Measurements from ENCODE around the gene CEP152. TPM values are rescaled to one million over a fixed set of nuclear protein-coding genes. Genes with fewer than 3 reads are reported as not detected.
A peak's percentile ranks its signal among the peaks of the same experiment; 100 is the strongest.

The CEP152 gene
- total and polyA plus RNA-seq, 9 of the 15 experiments (the other 6 are each of a cell fraction or from before 2014, with no cell fraction given), result 9.9 to 43.0 (median 23.6) TPM

GRCh38 chr15:48688493-48688892, 122.4 kb downstream of the CEP152 start:
- intact Hi-C loops (cut with micrococcal nuclease), result no loop called here
- no peak overlapping the region for H2AFZ ChIP-seq (ENCODE audit: low read depth, low read length)
- no peak overlapping the region for H3K27ac ChIP-seq (ENCODE audit: extremely low read depth, low read depth, low read length)
- H3K9me3 ChIP-seq (replicated peaks; ENCODE audit: control insufficient read depth, insufficient read depth, low read depth, low read length), result no peaks in the 10 kb centered on the region
- no peak overlapping the region for H3K4me3 ChIP-seq
- no peak overlapping the region for H3K4me2 ChIP-seq (ENCODE audit: insufficient read depth, low read length)
- TF ChIP-seq MAFG (tag; conservative IDR thresholded peaks at IDR 0.05) (peak; percentile 59), MAFF (IDR thresholded peaks at IDR 0.05; ENCODE audit: low read length) (peak; percentile 63; the same call in 1 of the 2 replicates), KLF16 (IDR thresholded peaks at IDR 0.05) (no peak), ZNF316 (IDR thresholded peaks at IDR 0.05) (peak; percentile 86), C11orf30 (IDR thresholded peaks at IDR 0.05; ENCODE audit: low read depth) (peak; percentile 73), MAFK (IDR thresholded peaks at IDR 0.05; ENCODE audit: low read length) (peak; percentile 50; the same call in 1 of the 2 replicates)
- H3K27me3 ChIP-seq (ENCODE audit: control insufficient read depth in 2 of 2, insufficient read depth in 2 of 2, low read length in 2 of 2), result no peaks in the 10 kb centered on the region
- ATAC-seq, result no peak
- H3K9ac ChIP-seq (ENCODE audit: insufficient read depth in 1 of 2, low read depth in 2 of 2, low read length in 2 of 2), result no peak overlapping the region
- no peaks in the 10 kb centered on the region for H3K9me1 ChIP-seq (ENCODE audit: control insufficient read depth, insufficient read depth, low read length)
- H3K4me1 ChIP-seq (replicated peaks in 1 of 2; ENCODE audit: control insufficient read depth in 2 of 2, insufficient read depth in 2 of 2, low read length in 2 of 2), result no peaks in the 10 kb centered on the region; a peak in 1 of 5 replicates
- 12% methylated on average over 2 of the region's 2 CpGs for WGBS (ENCODE audit: insufficient coverage, low coverage, missing lambda C conversion rate)
- ChIA-PET POLR2A (no interaction called here), CTCF (ENCODE audit: low intra/inter-chr PET ratio) (no interaction called here)
- no peak for FAIRE-seq
- H4K20me1 ChIP-seq (replicated peaks; ENCODE audit: control insufficient read depth, insufficient read depth, low read length), result no peaks in the 10 kb centered on the region
- no peaks in the 10 kb centered on the region for H3K36me3 ChIP-seq (ENCODE audit: control insufficient read depth, insufficient read depth, low read length)
- H3K79me2 ChIP-seq (ENCODE audit: control insufficient read depth, insufficient read depth, low read length), result no peaks in the 10 kb centered on the region
- no peak for DNase-seq (ENCODE audit: extremely low read depth in 1 of 4, low spot score in 3 of 4)
- in situ Hi-C loops (cut with MboI), result no loop called here
- BruUV-seq (replicated peaks), result no TSS peak

Other genes starting within 250 kb of the CEP152 start
- gene FBN1, start 165.4 kb downstream of the CEP152 start, total RNA-seq (2014; rRNA removed), result 0.41 TPM in 2 replicates
- 0.89 and 1.2 TPM in 2 replicates for gene FBN1, start 165.4 kb downstream of the CEP152 start, total RNA-seq (2014; rRNA removed; fragmentation: Illumina TruSeq; extraction: Trizol)
- 0.83 and 1.1 TPM in 2 replicates for gene FBN1, start 165.4 kb downstream of the CEP152 start, total RNA-seq (2015; rRNA removed; fragmentation: Illumina TruSeq; extraction: Trizol)
- gene FBN1, start 165.4 kb downstream of the CEP152 start, total RNA-seq (2021), result 0.86 and 1.0 TPM in 2 replicates
- 0.31 and 0.77 TPM in 2 replicates for gene FBN1, start 165.4 kb downstream of the CEP152 start, polyA plus RNA-seq (2011; rRNA removed)
- 0.48 and 0.76 TPM in 2 replicates for gene FBN1, start 165.4 kb downstream of the CEP152 start, polyA plus RNA-seq (2014; fragmentation: Illumina TruSeq; extraction: Trizol)
- gene FBN1, start 165.4 kb downstream of the CEP152 start, polyA plus RNA-seq (2014; fragmentation: Nextera tagmentation; extraction: Ambion mirVana), result under 1 TPM; 0.15 to 0.32 TPM
- gene FBN1, start 165.4 kb downstream of the CEP152 start, polyA plus RNA-seq (2014; rRNA removed), result 0.60 and 1.0 TPM in 2 replicates
- 167 and 170 TPM in 2 replicates for gene EID1, start 67.1 kb upstream of the CEP152 start, total RNA-seq (2014; rRNA removed)
- gene EID1, start 67.1 kb upstream of the CEP152 start, total RNA-seq (2014; rRNA removed; fragmentation: Illumina TruSeq; extraction: Trizol), result 136 and 159 TPM in 2 replicates
- 197 and 201 TPM in 2 replicates for gene EID1, start 67.1 kb upstream of the CEP152 start, total RNA-seq (2015; rRNA removed; fragmentation: Illumina TruSeq; extraction: Trizol)
- gene EID1, start 67.1 kb upstream of the CEP152 start, total RNA-seq (2021), result 124 and 143 TPM in 2 replicates
- gene EID1, start 67.1 kb upstream of the CEP152 start, polyA plus RNA-seq (2011; rRNA removed), result 118 and 154 TPM in 2 replicates
- gene EID1, start 67.1 kb upstream of the CEP152 start, polyA plus RNA-seq (2014; fragmentation: Illumina TruSeq; extraction: Trizol), result 134 and 176 TPM in 2 replicates
- 10 to 100 TPM; 46.5 to 51.2 TPM for gene EID1, start 67.1 kb upstream of the CEP152 start, polyA plus RNA-seq (2014; fragmentation: Nextera tagmentation; extraction: Ambion mirVana)
- gene EID1, start 67.1 kb upstream of the CEP152 start, polyA plus RNA-seq (2014; rRNA removed), result 177 and 211 TPM in 2 replicates
- 0.24 and 0.73 TPM in 2 replicates for gene SHC4, start 152.8 kb upstream of the CEP152 start, total RNA-seq (2014; rRNA removed)
- gene SHC4, start 152.8 kb upstream of the CEP152 start, total RNA-seq (2014; rRNA removed; fragmentation: Illumina TruSeq; extraction: Trizol), result 0.55 and 0.89 TPM in 2 replicates
- 0.45 and 0.69 TPM in 2 replicates for gene SHC4, start 152.8 kb upstream of the CEP152 start, total RNA-seq (2015; rRNA removed; fragmentation: Illumina TruSeq; extraction: Trizol)
- gene SHC4, start 152.8 kb upstream of the CEP152 start, total RNA-seq (2021), result 0.40 and 0.51 TPM in 2 replicates
- 1.2 and 1.6 TPM in 2 replicates for gene SHC4, start 152.8 kb upstream of the CEP152 start, polyA plus RNA-seq (2011; rRNA removed)
- 0.43 and 0.89 TPM in 2 replicates for gene SHC4, start 152.8 kb upstream of the CEP152 start, polyA plus RNA-seq (2014; fragmentation: Illumina TruSeq; extraction: Trizol)
- 1 to 10 TPM in 1 of 2 experiments, under 1 TPM in 1; 0.67 to 1.0 TPM for gene SHC4, start 152.8 kb upstream of the CEP152 start, polyA plus RNA-seq (2014; fragmentation: Nextera tagmentation; extraction: Ambion mirVana)
- gene SHC4, start 152.8 kb upstream of the CEP152 start, polyA plus RNA-seq (2014; rRNA removed), result 0.52 and 1.1 TPM in 2 replicates
- gene SECISBP2L, start 235.4 kb upstream of the CEP152 start, total RNA-seq (2014; rRNA removed), result 9.5 and 14.1 TPM in 2 replicates
- 11.8 and 13.5 TPM in 2 replicates for gene SECISBP2L, start 235.4 kb upstream of the CEP152 start, total RNA-seq (2014; rRNA removed; fragmentation: Illumina TruSeq; extraction: Trizol)
- gene SECISBP2L, start 235.4 kb upstream of the CEP152 start, total RNA-seq (2015; rRNA removed; fragmentation: Illumina TruSeq; extraction: Trizol), result 10.4 and 12.1 TPM in 2 replicates
- gene SECISBP2L, start 235.4 kb upstream of the CEP152 start, total RNA-seq (2021), result 10.4 and 11.5 TPM in 2 replicates
- gene SECISBP2L, start 235.4 kb upstream of the CEP152 start, polyA plus RNA-seq (2011; rRNA removed), result 12.0 and 13.0 TPM in 2 replicates
- gene SECISBP2L, start 235.4 kb upstream of the CEP152 start, polyA plus RNA-seq (2014; fragmentation: Illumina TruSeq; extraction: Trizol), result 6.4 and 7.6 TPM in 2 replicates
- 1 to 10 TPM in 1 of 2 experiments, under 1 TPM in 1; 0.55 to 1.1 TPM for gene SECISBP2L, start 235.4 kb upstream of the CEP152 start, polyA plus RNA-seq (2014; fragmentation: Nextera tagmentation; extraction: Ambion mirVana)
- 5.1 and 5.4 TPM in 2 replicates for gene SECISBP2L, start 235.4 kb upstream of the CEP152 start, polyA plus RNA-seq (2014; rRNA removed)